ENCODE results near the gene VPS18.

DNA sequence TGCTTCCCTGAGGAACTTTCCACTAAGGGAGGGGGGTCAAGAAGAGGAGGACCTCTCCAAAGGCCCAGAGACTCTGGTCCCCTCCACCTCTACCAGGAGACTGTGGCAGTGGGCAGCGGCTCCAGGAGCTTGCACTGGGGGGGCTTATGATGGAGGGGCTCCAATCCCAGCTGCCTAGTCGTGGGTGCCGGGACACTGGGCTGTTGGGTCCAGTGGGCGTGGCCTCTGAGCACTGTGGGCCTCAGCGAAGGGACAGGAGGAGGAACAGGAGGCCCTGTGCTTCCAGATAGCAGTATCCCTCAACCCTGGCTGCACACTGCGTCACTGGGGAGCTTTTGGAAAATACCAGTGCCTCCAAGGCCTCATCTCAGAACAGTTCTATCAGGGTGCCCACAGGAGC, 21.4 kb downstream of the VPS18 start:
- TF ChIP-seq, protein P1, sequence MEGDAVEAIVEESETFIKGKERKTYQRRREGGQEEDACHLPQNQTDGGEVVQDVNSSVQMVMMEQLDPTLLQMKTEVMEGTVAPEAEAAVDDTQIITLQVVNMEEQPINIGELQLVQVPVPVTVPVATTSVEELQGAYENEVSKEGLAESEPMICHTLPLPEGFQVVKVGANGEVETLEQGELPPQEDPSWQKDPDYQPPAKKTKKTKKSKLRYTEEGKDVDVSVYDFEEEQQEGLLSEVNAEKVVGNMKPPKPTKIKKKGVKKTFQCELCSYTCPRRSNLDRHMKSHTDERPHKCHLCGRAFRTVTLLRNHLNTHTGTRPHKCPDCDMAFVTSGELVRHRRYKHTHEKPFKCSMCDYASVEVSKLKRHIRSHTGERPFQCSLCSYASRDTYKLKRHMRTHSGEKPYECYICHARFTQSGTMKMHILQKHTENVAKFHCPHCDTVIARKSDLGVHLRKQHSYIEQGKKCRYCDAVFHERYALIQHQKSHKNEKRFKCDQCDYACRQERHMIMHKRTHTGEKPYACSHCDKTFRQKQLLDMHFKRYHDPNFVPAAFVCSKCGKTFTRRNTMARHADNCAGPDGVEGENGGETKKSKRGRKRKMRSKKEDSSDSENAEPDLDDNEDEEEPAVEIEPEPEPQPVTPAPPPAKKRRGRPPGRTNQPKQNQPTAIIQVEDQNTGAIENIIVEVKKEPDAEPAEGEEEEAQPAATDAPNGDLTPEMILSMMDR (IDR thresholded peaks at IDR 0.05; ENCODE audit: insufficient read depth, low read length, poor library complexity, severe bottlenecking), result no peak
- TF ChIP-seq EZH2phosphoT487 (conservative IDR thresholded peaks at IDR 0.05; ENCODE audit: low read length), result no peak
